Measurements from ENCODE around the gene PANK1.

Gene PANK1

DNA sequence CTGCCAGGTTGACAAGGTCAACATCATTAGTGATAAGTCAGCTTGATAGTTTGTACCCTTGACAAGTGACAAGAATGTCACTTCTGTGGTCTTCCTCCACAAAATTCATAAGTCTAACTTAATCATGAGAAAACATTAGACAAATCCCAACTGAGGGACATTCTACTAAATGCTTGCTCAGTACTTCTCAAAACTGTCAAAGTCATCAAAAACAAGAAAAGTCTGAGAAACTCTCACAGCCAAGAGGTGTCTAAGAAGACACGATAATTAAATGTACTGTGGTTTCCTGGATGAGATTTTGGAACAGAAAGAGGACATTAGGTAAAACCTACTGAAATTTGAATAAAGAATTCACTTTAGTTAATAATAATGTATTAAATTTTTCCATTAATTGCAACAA, 79.9 kb downstream of the PANK1 start:
- Histone ChIP-seq H3K9ac (ENCODE audit: low read length) (no peak overlapping the region), H3K36me3 (ENCODE audit: control insufficient read depth, low read depth, low read length) (no peaks in the 10 kb centered on the region), H3K4me3 (ENCODE audit: low read length) (no peak overlapping the region), H3K27ac (ENCODE audit: low read length) (no peak overlapping the region), H3K4me1 (ENCODE audit: control insufficient read depth, low read depth, low read length) (peaks cover 18% of the 10 kb centered on the region), H3K9me3 (ENCODE audit: control insufficient read depth, low read depth, low read length) (no peaks in the 10 kb centered on the region), H3K27me3 (ENCODE audit: control insufficient read depth, insufficient read depth, low read length) (no peaks in the 10 kb centered on the region)

DNA sequence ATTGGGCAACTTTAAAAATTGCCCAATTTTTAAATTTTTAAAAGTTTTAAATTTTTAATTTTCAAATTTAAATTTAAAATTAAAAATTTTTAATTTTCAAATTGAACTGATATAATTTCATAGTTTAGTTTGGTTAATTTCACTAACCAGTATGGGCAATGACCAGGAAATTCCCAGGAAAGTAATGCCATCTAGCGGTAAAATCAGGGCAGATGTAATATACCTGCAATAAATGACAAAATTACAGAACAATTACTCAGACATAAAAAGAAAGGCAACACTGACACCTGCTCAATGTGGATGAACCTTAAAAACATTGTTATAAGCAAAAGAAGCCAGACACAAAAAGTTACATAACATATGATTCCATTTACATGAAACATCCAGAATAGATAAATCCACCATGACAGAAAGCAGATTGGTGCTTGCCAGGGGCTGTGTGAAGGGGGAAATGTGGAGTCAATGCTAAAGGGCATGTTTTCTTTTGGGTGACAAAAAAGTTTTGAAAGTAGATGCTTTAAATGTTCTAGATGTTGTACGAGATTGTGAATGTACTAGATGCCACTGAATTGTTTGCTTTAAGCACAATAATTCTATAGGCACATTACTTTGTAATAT, 81.1 kb downstream of the PANK1 start:
- no peak overlapping the region for H3K9ac ChIP-seq (ENCODE audit: low read length)
- H3K36me3 ChIP-seq (ENCODE audit: control insufficient read depth, low read depth, low read length): no peaks in the 10 kb centered on the region

DNA sequence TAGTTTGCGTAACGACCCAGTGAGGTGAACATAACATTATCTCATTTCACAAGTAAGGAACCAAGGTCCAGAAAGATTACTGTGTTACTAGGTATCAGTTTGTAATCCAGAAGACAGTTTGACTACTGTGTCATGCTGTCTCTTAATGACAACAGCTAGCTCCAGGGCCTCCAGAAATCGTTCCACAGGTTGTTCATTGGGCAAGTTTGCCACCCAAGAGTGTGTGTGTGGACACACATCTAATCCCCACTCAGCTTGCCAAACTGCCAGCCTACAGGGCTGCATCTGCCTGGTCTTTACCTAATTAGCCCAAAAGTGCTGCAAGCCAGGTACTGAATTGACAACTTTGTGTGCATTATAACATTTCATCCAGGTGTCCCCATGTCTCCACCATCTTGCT, 81.7 kb downstream of the PANK1 start:
- no peak overlapping the region for H3K9ac ChIP-seq (ENCODE audit: low read length)
- H3K27ac ChIP-seq (ENCODE audit: low read length): no peak overlapping the region
- H3K9me3 ChIP-seq (ENCODE audit: control insufficient read depth, low read depth, low read length): no peaks in the 10 kb centered on the region
- no peaks in the 10 kb centered on the region for H3K36me3 ChIP-seq (ENCODE audit: control insufficient read depth, low read depth, low read length)
- H3K27me3 ChIP-seq (ENCODE audit: control insufficient read depth, insufficient read depth, low read length): no peaks in the 10 kb centered on the region
- H3K4me3 ChIP-seq (ENCODE audit: low read length): no peak overlapping the region
- peaks cover 20% of the 10 kb centered on the region for H3K4me1 ChIP-seq (ENCODE audit: control insufficient read depth, low read depth, low read length)

More for the DNA sequence above, 81.1 kb downstream of the PANK1 start:
- H3K27ac ChIP-seq (ENCODE audit: low read length): no peak overlapping the region
- peaks cover 18% of the 10 kb centered on the region for H3K4me1 ChIP-seq (ENCODE audit: control insufficient read depth, low read depth, low read length)
- no peaks in the 10 kb centered on the region for H3K27me3 ChIP-seq (ENCODE audit: control insufficient read depth, insufficient read depth, low read length)
- H3K9me3 ChIP-seq (ENCODE audit: control insufficient read depth, low read depth, low read length): no peaks in the 10 kb centered on the region
- H3K4me3 ChIP-seq (ENCODE audit: low read length): no peak overlapping the region

GRCh38 chr10:89556600-89556999, 88.4 kb downstream of the PANK1 start:
- Histone ChIP-seq H3K36me3 (ENCODE audit: control insufficient read depth, low read depth, low read length) (no peaks in the 10 kb centered on the region), H3K4me3 (ENCODE audit: low read length) (no peak overlapping the region), H3K27me3 (ENCODE audit: control insufficient read depth, insufficient read depth, low read length) (no peaks in the 10 kb centered on the region), H3K27ac (ENCODE audit: low read length) (no peak overlapping the region), H3K4me1 (ENCODE audit: control insufficient read depth, low read depth, low read length) (peaks cover 2% of the 10 kb centered on the region), H3K9ac (ENCODE audit: low read length) (no peak overlapping the region), H3K9me3 (ENCODE audit: control insufficient read depth, low read depth, low read length) (no peaks in the 10 kb centered on the region)

GRCh38 chr10:89555688-89556445, 89.2 kb downstream of the PANK1 start:
- H3K9ac ChIP-seq (ENCODE audit: low read length): no peak overlapping the region

DNA sequence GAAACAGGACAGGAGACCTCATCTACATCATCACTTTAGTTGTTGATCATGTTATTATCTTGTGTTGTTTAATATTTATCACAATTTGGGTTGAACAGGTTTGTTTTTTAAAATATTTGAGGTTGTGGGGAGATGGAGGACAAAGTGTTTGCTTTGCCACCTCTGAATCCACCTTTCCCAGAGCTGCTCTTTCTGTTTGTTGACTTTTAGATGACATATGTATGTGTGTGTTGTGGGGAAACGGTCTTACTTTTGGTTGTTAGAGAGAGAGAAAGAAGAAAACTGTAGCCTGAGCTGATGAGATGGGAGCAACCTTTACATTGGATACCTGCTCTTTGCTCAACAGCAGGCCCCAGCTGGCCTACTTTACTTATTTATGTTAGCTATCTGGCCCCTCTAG, 90.6 kb downstream of the PANK1 start:
- Histone ChIP-seq H3K4me3 (ENCODE audit: low read length) (no peak overlapping the region), H3K4me1 (ENCODE audit: control insufficient read depth, low read depth, low read length) (peaks cover 2% of the 10 kb centered on the region), H3K36me3 (ENCODE audit: control insufficient read depth, low read depth, low read length) (no peaks in the 10 kb centered on the region), H3K27ac (ENCODE audit: low read length) (no peak overlapping the region), H3K27me3 (ENCODE audit: control insufficient read depth, insufficient read depth, low read length) (no peaks in the 10 kb centered on the region), H3K9me3 (ENCODE audit: control insufficient read depth, low read depth, low read length) (no peaks in the 10 kb centered on the region), H3K9ac (ENCODE audit: low read length) (no peak overlapping the region)

More at GRCh38 chr10:89555688-89556445, 89.2 kb downstream of the PANK1 start:
- no peak overlapping the region for H3K27ac ChIP-seq (ENCODE audit: low read length)
- no peaks in the 10 kb centered on the region for H3K27me3 ChIP-seq (ENCODE audit: control insufficient read depth, insufficient read depth, low read length)
- no peaks in the 10 kb centered on the region for H3K36me3 ChIP-seq (ENCODE audit: control insufficient read depth, low read depth, low read length)
- peaks cover 2% of the 10 kb centered on the region for H3K4me1 ChIP-seq (ENCODE audit: control insufficient read depth, low read depth, low read length)
- no peak overlapping the region for H3K4me3 ChIP-seq (ENCODE audit: low read length)
- no peaks in the 10 kb centered on the region for H3K9me3 ChIP-seq (ENCODE audit: control insufficient read depth, low read depth, low read length)

- Histone ChIP-seq H3K27me3 (ENCODE audit: control insufficient read depth, insufficient read depth, low read length) (no peaks in the 10 kb centered on the region), H3K4me3 (ENCODE audit: low read length) (no peak overlapping the region), H3K9me3 (ENCODE audit: control insufficient read depth, low read depth, low read length) (no peaks in the 10 kb centered on the region), H3K27ac (ENCODE audit: low read length) (no peak overlapping the region), H3K9ac (ENCODE audit: low read length) (no peak overlapping the region), H3K4me1 (ENCODE audit: control insufficient read depth, low read depth, low read length) (no peaks in the 10 kb centered on the region), H3K36me3 (ENCODE audit: control insufficient read depth, low read depth, low read length) (no peaks in the 10 kb centered on the region)
Measured at GRCh38 chr10:89553064-89553734, 91.8 kb downstream of the PANK1 start.

- no peaks in the 10 kb centered on the region for H3K9me3 ChIP-seq (ENCODE audit: control insufficient read depth, low read depth, low read length)
- H3K36me3 ChIP-seq (ENCODE audit: control insufficient read depth, low read depth, low read length): no peaks in the 10 kb centered on the region
- H3K27ac ChIP-seq (ENCODE audit: low read length): no peak overlapping the region
- no peaks in the 10 kb centered on the region for H3K4me1 ChIP-seq (ENCODE audit: control insufficient read depth, low read depth, low read length)
- H3K27me3 ChIP-seq (ENCODE audit: control insufficient read depth, insufficient read depth, low read length): no peaks in the 10 kb centered on the region
- H3K9ac ChIP-seq (ENCODE audit: low read length): no peak overlapping the region
- H3K4me3 ChIP-seq (ENCODE audit: low read length): no peak overlapping the region
Measured at GRCh38 chr10:89552213-89552612, 92.8 kb downstream of the PANK1 start.

DNA sequence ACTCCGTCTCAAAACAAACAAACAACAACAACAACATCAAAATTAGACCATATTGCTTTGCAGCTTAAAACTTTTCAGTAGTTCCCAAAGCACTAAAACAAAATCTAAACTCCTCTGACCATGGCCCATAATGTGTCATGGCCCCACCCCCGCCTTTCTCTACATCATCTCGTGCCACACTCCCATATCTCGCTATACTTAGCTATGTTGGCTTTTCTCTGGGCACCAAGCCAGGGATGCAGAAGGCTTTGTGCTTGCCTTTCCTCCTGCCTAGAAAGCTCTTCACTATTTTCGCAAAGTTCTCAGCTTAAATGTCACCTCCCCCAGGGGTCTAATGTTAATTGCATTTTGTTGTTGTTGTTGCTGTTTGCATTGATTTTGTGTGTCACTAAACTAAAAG, 94.5 kb downstream of the PANK1 start:
- Histone ChIP-seq H3K9ac (ENCODE audit: low read length) (no peak overlapping the region), H3K4me1 (ENCODE audit: control insufficient read depth, low read depth, low read length) (no peaks in the 10 kb centered on the region), H3K27ac (ENCODE audit: low read length) (no peak overlapping the region), H3K27me3 (ENCODE audit: control insufficient read depth, insufficient read depth, low read length) (no peaks in the 10 kb centered on the region), H3K9me3 (ENCODE audit: control insufficient read depth, low read depth, low read length) (no peaks in the 10 kb centered on the region), H3K36me3 (ENCODE audit: control insufficient read depth, low read depth, low read length) (no peaks in the 10 kb centered on the region), H3K4me3 (ENCODE audit: low read length) (no peak overlapping the region)

GRCh38 chr10:89549510-89549909, 95.5 kb downstream of the PANK1 start:
- no peaks in the 10 kb centered on the region for H3K4me1 ChIP-seq (ENCODE audit: control insufficient read depth, low read depth, low read length)
- H3K9ac ChIP-seq (ENCODE audit: low read length): no peak overlapping the region
- H3K36me3 ChIP-seq (ENCODE audit: control insufficient read depth, low read depth, low read length): no peaks in the 10 kb centered on the region
- H3K9me3 ChIP-seq (ENCODE audit: control insufficient read depth, low read depth, low read length): no peaks in the 10 kb centered on the region
- H3K27me3 ChIP-seq (ENCODE audit: control insufficient read depth, insufficient read depth, low read length): no peaks in the 10 kb centered on the region
- no peak overlapping the region for H3K27ac ChIP-seq (ENCODE audit: low read length)
- H3K4me3 ChIP-seq (ENCODE audit: low read length): no peak overlapping the region

DNA sequence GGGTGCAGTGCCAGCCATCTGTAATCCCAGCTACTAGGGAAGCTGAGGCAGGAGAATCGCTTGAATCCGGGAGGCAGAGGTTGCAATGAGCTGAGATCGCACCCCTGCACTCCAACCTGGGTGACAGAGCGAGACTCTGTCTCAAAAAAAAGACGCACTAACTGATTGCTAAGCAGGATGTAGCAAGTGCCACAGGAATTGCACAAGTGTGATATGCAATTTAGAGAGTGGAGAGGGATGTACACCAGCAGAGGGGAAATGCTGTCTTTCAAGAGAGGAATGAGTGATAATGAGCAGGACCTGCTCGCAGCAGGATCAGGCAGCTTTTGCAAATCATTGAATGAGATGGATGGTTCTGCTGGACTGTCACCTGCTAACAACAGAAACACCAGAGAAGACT, 96.4 kb downstream of the PANK1 start:
- no peak overlapping the region for H3K27ac ChIP-seq (ENCODE audit: low read length)
- H3K4me1 ChIP-seq (ENCODE audit: control insufficient read depth, low read depth, low read length): no peaks in the 10 kb centered on the region
- H3K9me3 ChIP-seq (ENCODE audit: control insufficient read depth, low read depth, low read length): no peaks in the 10 kb centered on the region
- no peak overlapping the region for H3K9ac ChIP-seq (ENCODE audit: low read length)
- no peaks in the 10 kb centered on the region for H3K36me3 ChIP-seq (ENCODE audit: control insufficient read depth, low read depth, low read length)
- no peaks in the 10 kb centered on the region for H3K27me3 ChIP-seq (ENCODE audit: control insufficient read depth, insufficient read depth, low read length)
- no peak overlapping the region for H3K4me3 ChIP-seq (ENCODE audit: low read length)

Data from iPS-18a (cell line).